DMS79 treated with DMSO at 0.1 percent for 48 hours (cell line): ENCODE measurements around the gene KREMEN1.
"Not testable (repeated sequence)": the region's sequence is repeated elsewhere in the genome, so short reads cannot be mapped to it uniquely, and the experiment has no call there.

Source experiments
- DNase-seq: peaks from one replicate; lab custom pipeline; 2025; lab: John Stamatoyannopoulos, UW

KREMEN1 gene

DNA sequence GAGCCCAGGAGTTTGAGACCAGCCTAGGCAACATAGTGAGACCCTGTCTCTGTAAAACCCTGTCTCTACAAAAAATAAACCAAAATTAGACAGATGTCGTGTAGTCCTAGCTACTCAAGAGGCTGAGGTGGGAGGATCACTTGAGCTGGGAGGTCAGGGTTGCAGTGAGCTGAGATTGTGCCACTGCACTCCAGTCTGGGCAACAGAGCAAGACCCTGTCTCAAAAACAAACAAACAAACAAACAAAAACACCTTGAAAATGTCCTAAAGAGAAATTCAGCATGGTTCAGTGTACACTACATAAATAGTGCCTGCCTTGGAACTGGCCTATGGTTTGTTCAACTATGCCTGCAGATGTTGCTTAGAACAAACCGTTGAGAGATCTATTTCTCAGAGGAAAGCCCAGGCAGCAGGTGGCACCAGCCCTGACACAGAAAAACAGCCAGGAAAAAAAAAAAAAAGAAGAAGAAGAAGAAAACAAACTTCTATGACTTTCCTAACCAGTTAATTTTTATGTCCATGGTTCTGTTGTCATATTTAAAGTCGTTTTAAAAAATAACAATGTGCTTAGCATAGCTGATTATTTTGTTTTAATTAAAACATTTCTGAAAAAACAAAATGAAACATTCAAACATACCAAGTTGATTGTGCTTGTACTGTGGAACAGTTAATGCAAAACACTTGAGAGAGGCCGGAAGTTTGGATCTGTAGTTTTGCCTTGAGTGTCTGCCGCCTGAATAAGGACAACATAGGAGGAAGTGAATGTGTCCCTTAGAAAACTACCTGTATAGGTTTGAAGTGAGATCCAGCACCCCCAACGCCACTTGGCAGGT, 5.4 kb downstream of the KREMEN1 start:
- DNase-seq = no peak

DNA sequence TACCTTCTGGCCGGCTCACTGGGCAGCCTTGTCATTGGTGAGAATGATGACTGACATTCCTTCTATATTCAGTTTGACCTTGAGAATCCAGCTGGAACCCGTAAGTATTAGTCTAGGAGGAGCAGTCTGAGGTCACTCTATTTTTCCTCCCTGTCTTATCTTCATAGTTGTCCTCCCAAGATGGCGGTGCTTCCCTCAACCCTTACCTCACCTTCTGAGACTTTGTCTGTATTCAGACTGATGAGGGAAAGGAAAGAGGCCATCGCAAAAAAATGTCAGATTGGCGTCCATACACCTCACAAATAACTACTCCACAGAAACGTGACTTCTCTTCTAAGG, 6.0 kb downstream of the KREMEN1 start:
- no peak for DNase-seq

DNA sequence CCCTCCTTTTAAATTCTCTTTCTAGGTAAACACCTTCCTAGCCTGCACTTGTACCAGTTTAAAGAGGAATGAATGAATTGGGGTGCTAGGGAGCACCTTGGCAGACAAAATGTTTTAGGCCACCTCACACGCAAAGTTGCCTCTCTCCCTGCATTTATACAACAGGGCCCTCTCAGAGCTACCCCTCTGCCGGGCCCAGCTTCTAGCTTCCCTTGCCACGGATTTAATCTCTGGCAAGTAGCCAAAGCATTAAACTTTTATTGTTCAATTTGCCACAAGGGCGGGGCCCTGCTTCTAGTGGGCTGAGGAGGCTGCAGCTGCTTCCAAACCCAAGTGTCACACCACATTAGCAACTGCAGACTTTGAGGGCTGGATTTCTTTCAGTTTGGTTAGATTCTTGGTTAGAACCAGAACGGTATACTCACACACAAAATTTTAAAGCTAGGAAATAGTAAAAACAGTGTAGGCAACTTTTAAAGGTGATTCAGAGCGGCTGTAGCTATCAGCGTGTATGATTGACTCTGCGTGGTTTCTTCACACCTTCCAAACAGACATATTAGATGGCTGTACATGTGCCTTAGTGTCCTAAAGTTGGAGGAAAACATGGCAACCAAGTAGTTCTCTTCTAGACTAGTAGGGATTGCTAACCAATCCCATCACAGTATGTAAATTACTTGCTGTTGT, 6.5 kb downstream of the KREMEN1 start:
- peak; percentile 74 for DNase-seq

DNA sequence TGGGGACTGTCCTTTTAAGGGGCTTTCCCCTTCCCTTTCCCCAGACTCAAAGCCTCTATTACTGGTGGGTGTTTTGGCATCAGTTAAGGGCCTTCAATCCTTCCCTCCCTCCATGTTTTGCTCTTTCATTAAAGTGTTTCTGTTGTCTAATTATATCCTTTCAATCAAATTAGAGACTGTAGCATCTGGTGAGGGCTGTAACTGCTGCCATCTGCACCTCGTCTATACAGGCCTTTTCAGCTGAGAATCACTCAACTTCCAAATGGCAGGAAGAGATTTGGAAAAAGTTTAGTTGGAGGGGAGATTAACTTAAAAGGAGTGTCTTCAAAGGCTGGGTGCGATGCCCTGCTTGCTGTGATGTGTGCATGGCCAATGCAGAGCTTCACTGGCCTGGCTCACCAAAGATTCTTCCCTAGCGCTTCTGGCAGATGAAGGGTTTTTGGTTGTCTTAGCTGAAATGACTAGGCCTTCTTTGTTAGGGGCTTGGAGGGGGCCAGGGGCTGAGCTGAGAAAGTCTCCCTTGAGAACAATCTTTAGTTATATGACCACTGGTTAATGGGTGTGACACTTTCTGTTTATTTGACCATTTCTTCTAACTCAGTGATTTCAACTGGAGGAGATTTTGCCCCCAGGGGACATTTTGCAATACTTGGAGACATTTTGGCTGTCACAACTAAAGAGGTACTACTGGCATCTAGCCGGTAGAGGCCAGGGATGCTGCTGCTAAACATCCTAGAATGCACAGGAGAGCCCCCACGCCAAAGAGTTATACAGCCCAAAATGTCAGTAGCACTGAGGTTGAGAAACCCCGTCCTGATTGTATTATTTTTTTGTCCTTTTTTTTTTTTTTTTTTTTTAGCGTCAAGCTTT, 7.5 kb downstream of the KREMEN1 start:
- DNase-seq = peak; percentile 6

DNA sequence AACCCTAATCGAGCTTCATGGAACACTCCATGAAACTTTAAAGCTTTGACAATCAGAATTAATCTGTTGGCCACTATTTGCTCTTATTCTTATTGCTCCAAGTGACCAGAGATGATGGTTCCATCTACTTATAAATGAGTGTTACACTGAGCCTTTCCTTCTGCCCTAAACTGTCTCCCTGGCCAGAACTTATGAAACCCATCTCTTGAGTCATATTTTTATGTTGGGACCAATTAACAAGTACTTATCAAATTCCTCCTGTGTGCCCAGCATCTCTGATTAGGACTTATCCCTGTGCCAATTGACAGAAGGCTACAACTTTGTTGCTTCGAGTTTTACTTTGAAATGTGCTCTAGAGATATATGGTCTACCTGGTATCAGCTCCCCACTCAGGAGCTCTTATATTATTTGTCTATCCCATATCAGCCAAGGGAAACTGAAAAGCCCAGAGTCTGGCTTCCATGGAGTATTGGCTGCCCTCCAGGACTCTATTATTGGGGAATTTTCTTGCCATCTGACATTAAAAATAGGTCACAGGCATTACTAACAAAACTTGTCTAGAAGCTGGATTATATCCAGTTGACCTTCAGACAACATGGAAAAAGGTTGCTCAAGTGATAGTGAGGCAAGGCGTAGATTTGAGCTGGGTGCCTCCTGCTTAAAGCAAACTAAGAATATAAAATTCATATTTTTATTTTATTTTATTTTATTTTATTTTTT, 8.8 kb downstream of the KREMEN1 start:
- no peak for DNase-seq

DNA sequence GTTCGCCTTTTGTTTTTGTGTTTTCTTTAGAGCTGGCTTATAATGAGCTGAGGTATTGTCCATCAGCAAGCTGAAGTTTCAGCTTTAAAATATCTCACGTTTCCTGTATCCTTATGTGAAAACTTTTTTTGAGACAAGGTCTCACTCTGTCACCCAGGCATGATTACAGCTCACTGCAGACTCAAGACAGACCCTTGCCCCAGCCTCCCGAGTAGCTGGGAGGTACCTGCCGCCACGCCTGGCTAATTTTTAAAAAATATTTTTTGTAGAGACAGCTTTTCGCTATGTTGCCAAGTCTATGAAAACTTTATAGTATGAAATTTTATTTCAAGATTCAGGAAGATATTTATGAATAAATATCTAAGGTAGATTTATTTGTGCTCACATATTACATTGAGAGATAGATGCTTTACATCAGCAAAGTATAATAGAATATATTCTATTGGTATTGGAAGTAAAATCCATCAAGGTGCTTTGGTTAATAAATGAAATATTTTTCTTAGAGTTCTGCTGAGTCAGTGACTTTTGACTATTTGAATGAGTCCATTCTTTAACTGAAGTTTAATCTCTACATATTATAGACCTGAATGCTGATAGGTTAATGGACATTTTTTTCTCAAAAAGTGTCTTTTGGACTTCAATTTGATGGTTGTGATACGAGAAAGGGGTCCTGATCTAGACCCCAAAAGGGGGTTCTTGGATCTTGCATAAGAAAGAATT, 10.2 kb downstream of the KREMEN1 start:
- DNase-seq = no peak

DNA sequence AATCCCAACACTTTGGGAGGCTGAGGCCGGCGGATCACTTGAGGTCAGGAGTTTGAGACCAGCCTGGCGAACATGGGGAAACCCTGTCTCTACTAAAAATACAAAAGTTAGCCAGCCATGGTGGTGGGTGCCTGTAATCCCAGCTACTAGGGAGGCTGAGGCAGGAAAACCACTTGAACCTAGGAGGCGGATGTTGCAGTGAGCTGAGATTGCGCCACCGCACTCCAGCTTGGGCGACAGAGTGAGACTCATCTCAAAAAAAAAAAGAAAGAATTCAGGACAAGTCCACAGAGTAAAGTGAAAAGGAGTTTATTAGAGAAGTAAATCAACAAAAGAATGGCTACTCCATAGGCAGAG, 10.7 kb downstream of the KREMEN1 start:
- DNase-seq = not testable (repeated sequence)

DNA sequence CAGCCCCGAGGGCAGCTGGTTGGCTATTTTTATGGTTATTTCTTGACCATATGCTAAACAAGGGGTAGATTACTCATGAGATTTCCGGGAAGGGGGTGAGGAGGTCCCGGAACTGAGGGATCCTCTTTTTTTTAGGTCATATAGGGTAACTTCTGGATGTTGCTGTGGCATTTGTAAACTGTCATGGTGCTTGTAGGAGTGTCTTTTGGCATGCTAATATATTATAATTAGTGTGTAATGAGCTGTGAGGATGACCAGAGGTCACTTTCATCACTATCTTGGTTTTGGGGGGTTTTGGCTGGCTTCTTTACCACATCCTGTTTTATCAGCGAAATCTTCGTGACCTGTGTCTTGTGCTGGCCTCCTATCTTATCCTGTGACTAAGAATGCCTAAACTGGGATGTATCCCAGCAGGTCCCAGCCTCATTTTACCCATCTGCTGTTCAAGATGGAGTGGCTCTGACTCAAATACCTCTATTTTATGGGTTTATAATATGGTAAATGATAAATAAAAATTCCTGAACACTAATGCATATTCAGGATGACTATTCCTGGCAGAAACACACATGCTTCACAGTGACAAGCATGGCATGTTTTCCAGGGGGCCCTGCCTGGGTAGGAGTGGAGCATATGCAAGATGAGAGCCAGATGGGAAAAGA, 11.2 kb downstream of the KREMEN1 start:
- no peak for DNase-seq

DNA sequence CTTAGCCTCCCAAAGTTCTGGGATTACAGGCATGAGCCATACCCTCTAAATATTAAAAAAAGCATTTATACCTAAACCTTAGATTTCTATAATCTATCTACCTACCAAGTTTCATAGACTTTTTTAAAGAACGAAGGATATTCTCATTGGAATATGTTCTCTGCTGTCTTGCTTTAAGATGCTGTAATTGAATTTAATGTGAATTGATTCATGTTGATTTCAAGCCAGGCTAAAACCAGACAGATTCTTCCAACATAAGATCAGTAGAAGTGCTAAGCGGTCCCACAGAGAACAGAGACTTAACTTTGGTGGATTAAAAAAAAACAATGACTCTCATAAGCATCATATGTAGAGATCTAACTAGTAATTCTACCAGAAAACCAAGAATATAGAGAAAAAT, 14.2 kb downstream of the KREMEN1 start:
- DNase-seq = no peak

DNA sequence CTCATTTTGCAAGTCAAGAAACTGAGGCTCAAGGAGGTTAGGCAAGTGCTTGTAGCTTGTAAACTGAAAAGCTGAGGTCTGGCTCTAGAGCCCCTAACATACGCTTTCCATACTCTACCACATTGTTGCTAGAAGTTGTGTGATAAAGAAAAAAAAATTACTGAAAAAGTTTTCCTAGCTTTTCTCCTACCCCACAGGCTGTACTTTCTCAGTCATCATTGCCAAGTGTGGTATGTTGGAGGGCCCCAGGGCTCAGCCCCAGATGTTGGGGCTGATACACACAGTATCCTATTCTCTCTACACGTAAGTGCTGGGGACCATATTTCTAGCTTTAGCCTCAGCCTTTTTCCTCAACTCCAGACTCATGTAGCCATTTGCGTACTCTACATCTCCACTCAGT, 16.0 kb downstream of the KREMEN1 start:
- DNase-seq = no peak

DNA sequence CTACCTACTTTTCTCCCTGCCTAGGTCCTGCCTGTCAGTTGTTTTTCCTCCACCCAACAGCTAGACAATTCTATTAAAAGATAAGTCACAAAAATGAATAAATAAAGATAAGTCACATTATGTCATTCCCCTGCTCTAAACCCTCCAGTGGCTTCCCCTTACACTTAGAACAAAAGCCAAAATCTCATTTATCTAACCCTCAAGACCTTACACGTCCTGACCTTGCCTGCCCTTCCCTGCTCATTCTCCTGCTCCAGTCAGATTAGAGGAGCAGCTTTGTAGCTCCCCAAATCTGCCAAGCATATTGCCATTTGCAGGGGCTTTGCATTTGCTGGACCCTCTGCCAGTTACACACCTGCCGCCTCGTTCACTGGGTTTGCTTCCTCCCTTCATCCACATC, 16.7 kb downstream of the KREMEN1 start:
- no peak for DNase-seq

DNA sequence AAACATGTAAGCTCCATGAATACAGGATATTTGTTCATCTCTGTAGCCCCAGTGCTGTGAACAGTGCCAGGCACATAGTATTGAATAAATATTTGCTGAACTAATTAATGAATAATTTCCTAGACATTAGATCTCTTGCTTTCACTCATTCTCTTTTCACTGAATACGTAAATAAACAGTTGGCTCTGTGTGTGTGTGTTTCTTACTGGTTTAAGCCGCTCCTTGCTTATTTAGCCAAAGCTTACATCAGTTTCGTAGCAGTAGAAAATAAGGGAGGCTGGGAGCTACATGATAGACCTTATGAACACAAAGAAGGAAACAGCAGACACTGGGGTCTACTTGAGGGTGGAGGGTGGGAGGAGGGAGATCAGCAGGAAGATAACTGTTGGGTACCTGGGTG, 17.2 kb downstream of the KREMEN1 start:
- no peak for DNase-seq

DNA sequence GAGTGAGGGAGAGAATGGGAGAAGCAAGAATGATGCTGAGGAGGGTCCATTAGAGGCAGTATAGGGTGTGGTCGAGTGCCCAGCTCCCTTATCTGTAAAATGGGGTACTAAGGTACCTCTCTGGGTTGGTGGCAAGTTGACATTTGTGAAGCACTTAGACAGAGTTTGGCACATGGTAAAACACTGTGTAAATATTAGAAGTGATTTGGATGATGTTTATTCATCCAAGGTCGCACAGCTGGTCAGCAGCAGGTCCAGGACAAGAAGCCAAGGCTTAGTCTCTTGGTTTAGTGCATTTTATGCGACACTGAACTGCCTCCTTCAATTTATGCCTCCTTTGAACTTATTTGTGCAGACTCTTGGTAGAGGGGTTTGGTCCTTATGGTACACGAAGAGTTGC, 19.4 kb downstream of the KREMEN1 start:
- DNase-seq = no peak

DNA sequence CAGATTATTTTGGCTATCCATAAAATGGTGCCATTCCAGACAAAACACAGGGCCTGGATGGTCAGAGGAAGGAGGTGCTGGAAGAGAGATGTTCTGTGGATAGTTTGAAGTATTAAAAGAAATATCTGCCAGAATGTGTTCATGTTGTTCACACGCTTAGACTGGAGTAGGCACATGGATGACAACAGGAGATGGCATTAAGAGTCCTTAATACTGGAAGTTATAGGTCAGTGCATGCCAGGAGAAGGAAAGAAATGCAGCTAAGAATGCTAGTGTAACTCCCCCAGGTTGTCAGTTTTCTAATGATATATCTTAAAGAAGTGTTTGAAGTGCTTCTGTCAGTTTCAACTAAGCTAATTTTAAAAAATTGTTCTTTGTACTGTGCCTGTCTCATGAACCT, 20.2 kb downstream of the KREMEN1 start:
- no peak for DNase-seq

DNA sequence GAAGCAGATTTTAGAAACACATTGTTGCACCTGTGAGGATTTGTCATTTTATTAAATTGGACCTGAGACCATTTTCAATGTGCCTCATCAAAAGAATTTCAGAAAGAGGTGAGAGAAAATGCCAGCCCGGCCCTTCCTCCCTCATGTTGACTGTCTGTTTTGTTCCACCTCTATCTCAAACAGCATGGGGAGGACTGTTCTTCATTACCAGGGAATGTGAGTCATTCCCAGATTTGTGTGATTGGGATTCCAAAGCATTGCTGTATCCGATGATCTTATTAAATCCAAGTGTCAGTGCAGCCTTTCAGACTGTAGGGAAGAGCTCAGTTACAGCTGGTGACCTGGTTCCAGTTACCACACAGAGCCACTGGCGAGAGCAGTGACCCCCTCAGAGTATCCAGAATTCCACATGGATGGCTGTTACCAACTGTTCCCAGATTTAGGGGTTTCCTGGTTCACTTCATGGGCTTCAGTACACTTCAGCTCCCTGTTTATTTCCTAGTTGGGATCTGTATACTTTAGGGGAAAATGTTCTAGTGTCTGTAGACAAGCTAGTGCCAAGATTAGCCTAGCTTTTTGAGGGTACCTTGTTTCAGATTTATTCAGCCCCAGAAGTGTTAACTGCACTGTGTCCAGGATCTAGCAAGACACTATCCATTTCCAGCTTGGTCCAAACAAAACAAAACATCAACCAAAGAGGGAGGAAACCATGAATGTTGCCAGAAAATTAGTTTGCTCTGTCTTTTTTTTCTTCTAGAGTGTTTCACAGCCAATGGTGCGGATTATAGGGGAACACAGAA, 20.9 kb downstream of the KREMEN1 start:
- no peak for DNase-seq

DNA sequence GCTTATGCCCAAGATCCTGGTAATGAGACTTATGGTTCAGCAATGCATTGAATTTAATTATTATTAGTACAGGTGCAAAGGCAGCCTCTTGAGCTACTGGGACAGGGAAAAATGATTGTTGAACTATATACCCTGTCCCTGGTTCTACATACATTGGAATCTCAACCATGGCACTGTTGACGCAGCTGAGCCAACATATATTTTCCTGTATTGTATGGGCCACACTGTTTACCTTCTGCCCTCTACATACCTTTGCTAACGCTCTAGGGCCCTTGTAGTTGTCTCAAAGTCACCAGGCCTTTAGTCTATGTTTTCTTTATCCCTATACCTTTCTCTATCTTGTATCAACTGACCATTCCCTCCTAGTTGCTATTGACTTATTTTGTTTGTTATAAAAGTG, 22.6 kb downstream of the KREMEN1 start:
- no peak for DNase-seq

DNA sequence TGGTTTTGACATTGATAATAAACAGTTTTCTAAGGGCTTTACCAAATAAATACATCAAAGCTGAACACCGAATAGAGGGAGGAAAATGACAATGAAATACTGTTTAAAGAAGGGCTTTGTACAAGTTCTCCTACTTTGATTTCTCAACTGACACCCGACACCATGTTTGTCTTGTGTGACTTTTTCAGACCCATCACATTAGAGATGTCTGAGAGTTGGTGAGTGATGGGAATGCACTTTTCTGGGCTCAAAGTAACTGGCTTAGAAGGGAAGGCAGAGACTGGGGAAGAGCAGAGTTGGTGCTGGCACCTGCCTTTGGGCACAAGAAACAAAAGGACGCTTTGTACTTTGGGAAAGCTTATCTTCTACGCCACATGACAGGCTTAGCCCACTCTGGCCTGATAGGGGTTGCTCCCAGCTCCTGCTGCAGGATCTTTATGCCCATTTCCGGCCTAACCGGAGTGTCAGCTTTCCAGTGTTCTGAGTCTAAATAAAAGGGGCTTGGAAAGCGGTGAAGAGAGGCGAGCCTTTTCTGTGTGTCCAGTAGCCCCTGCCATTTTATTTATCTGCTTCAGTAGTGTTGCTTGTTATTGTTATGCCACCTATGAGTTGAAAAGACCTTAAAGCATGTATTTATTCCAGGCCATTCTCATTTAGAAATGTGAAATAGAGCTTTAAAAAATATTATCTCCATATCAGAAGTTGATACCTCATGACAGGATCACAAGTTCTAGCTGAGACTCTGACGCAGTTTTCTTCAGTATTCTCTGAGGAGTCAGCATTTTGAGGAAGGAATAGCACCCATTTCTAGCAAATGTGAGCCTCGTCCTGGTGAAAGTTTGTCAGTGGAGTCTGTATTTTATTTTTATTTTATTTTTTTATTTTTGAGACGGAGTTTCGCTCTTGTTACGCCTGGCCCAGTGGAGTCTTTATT, 24.2 kb downstream of the KREMEN1 start:
- DNase-seq = no peak

DNA sequence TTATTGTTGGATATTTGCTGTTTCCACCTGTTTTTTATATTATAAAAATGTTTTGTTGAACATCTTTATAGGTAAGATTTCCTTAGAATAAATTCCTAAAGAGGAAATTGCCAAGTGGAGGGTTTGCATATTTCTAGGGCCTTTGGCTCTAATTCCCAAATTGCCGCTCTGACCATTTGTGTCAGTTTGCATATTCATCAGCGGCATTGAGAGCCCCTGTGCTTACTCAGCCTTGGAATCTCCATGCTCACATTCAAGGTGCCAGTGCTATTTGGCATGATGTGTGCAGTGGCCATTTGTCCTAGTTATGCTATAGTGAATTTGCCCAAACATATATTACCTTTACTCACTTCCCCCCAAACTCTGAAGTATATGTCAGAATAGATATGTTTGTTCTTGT, 25.5 kb downstream of the KREMEN1 start:
- DNase-seq = no peak

DNA sequence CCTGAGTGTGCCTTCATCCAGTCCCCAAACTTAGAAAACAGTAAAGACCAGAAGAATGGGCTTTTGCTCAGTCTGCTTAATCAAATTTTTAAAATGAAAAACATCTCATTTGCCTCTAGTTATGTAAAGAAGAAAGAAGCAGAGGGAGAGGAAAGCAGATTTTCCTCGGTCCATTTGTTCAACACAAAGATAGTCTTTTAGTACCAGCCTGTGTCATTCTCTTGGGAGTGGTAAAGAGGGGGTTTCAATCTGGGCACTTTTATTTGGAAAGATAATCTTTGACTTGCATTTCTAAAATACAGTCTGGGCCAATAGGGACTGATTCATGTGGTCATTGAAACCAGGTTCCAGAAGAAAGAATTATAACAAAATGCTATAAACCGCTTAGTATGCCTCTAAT, 29.5 kb downstream of the KREMEN1 start:
- no peak for DNase-seq
